ENCODE data around the gene KLF5. TPM values are rescaled to one million over a fixed set of nuclear protein-coding genes. Genes with fewer than 3 reads are reported as not detected.

The KLF5 gene
- total RNA-seq, 1 donor from 2014 or later, result 2.4 TPM

GRCh38 chr13:73062468-73062867, 3.7 kb downstream of the KLF5 start:
- H3K4me1 Mint-ChIP-seq (ENCODE audit: low read depth), result peaks cover 20% of the 10 kb centered on the region
- intact Hi-C loops (cut with micrococcal nuclease), result no loop called here
- DNase-seq (ENCODE audit: low spot score), result no peak
- H3K27me3 Mint-ChIP-seq (ENCODE audit: insufficient read depth), result peaks cover 27% of the 10 kb centered on the region
- no peak overlapping the region for H3K4me3 Mint-ChIP-seq
- no peaks in the 10 kb centered on the region for H3K36me3 Mint-ChIP-seq (ENCODE audit: low read depth)
- H3K27ac Mint-ChIP-seq, result no peak overlapping the region
- H3K9me3 Mint-ChIP-seq, result no peaks in the 10 kb centered on the region

- H3K4me1 Mint-ChIP-seq (ENCODE audit: low read depth), result peaks cover 19% of the 10 kb centered on the region
- intact Hi-C loops (cut with micrococcal nuclease), result no loop called here
Measured at GRCh38 chr13:73063166-73063565, 4.4 kb downstream of the KLF5 start.

GRCh38 chr13:73065036-73065435, 6.2 kb downstream of the KLF5 start:
- Mint-ChIP-seq H3K36me3 (ENCODE audit: low read depth) (no peaks in the 10 kb centered on the region), H3K27me3 (ENCODE audit: insufficient read depth) (peaks cover 13% of the 10 kb centered on the region), H3K4me1 (ENCODE audit: low read depth) (peaks cover 9% of the 10 kb centered on the region), H3K4me3 (no peak overlapping the region), H3K27ac (no peak overlapping the region), H3K9me3 (no peaks in the 10 kb centered on the region)
- intact Hi-C loops (cut with micrococcal nuclease), result no loop called here
- DNase-seq (ENCODE audit: low spot score), result no peak

More at GRCh38 chr13:73063166-73063565, 4.4 kb downstream of the KLF5 start:
- H3K27me3 Mint-ChIP-seq (ENCODE audit: insufficient read depth), result peaks cover 20% of the 10 kb centered on the region
- H3K9me3 Mint-ChIP-seq, result no peaks in the 10 kb centered on the region
- DNase-seq (ENCODE audit: low spot score), result no peak
- H3K36me3 Mint-ChIP-seq (ENCODE audit: low read depth), result no peaks in the 10 kb centered on the region
- H3K4me3 Mint-ChIP-seq, result no peak overlapping the region
- H3K27ac Mint-ChIP-seq, result no peak overlapping the region

GRCh38 chr13:73065665-73066340, 7.0 kb downstream of the KLF5 start:
- peaks cover 6% of the 10 kb centered on the region for H3K27me3 Mint-ChIP-seq (ENCODE audit: insufficient read depth)
- H3K27ac Mint-ChIP-seq, result no peak overlapping the region
- intact Hi-C loops (cut with micrococcal nuclease), result no loop called here
- H3K4me1 Mint-ChIP-seq (ENCODE audit: low read depth), result peaks cover 2% of the 10 kb centered on the region
- no peak overlapping the region for H3K4me3 Mint-ChIP-seq
- H3K9me3 Mint-ChIP-seq, result no peaks in the 10 kb centered on the region
- no peaks in the 10 kb centered on the region for H3K36me3 Mint-ChIP-seq (ENCODE audit: low read depth)
- DNase-seq (ENCODE audit: low spot score), result no peak

GRCh38 chr13:73069206-73069805, 10.5 kb downstream of the KLF5 start:
- Mint-ChIP-seq H3K27ac (no peak overlapping the region), H3K27me3 (ENCODE audit: insufficient read depth) (no peaks in the 10 kb centered on the region), H3K4me1 (ENCODE audit: low read depth) (peaks cover 8% of the 10 kb centered on the region), H3K36me3 (ENCODE audit: low read depth) (no peaks in the 10 kb centered on the region), H3K4me3 (no peak overlapping the region), H3K9me3 (no peaks in the 10 kb centered on the region)
- DNase-seq (ENCODE audit: low spot score), result no peak
- intact Hi-C loops (cut with micrococcal nuclease), result no loop called here

- no peak for DNase-seq (ENCODE audit: low spot score)
- intact Hi-C loops (cut with micrococcal nuclease), result no loop called here
- H3K4me1 Mint-ChIP-seq (ENCODE audit: low read depth), result peaks cover 12% of the 10 kb centered on the region
- no peaks in the 10 kb centered on the region for H3K9me3 Mint-ChIP-seq
- no peak overlapping the region for H3K4me3 Mint-ChIP-seq
- H3K27ac Mint-ChIP-seq, result no peak overlapping the region
- H3K27me3 Mint-ChIP-seq (ENCODE audit: insufficient read depth), result no peaks in the 10 kb centered on the region
- H3K36me3 Mint-ChIP-seq (ENCODE audit: low read depth), result peaks cover 2% of the 10 kb centered on the region
Measured at GRCh38 chr13:73070451-73071098, 11.8 kb downstream of the KLF5 start.

GRCh38 chr13:73072239-73072900, 13.6 kb downstream of the KLF5 start:
- peaks cover 12% of the 10 kb centered on the region for H3K4me1 Mint-ChIP-seq (ENCODE audit: low read depth)
- peaks cover 2% of the 10 kb centered on the region for H3K36me3 Mint-ChIP-seq (ENCODE audit: low read depth)
- no peaks in the 10 kb centered on the region for H3K27me3 Mint-ChIP-seq (ENCODE audit: insufficient read depth)
- DNase-seq (ENCODE audit: low spot score), result no peak
- intact Hi-C loops (cut with micrococcal nuclease), result no loop called here
- H3K9me3 Mint-ChIP-seq, result no peaks in the 10 kb centered on the region
- no peak overlapping the region for H3K4me3 Mint-ChIP-seq
- H3K27ac Mint-ChIP-seq, result no peak overlapping the region

- H3K27ac Mint-ChIP-seq, result no peak overlapping the region
- H3K36me3 Mint-ChIP-seq (ENCODE audit: low read depth), result peaks cover 2% of the 10 kb centered on the region
- no peak overlapping the region for H3K4me3 Mint-ChIP-seq
- H3K9me3 Mint-ChIP-seq, result no peaks in the 10 kb centered on the region
- H3K4me1 Mint-ChIP-seq (ENCODE audit: low read depth), result peaks cover 12% of the 10 kb centered on the region
- no peak for DNase-seq (ENCODE audit: low spot score)
- H3K27me3 Mint-ChIP-seq (ENCODE audit: insufficient read depth), result no peaks in the 10 kb centered on the region
- intact Hi-C loops (cut with micrococcal nuclease), result no loop called here
Measured at GRCh38 chr13:73073050-73073449, 14.2 kb downstream of the KLF5 start.

GRCh38 chr13:73074014-73074413, 15.2 kb downstream of the KLF5 start:
- no peak overlapping the region for H3K27ac Mint-ChIP-seq
- intact Hi-C loops (cut with micrococcal nuclease), result no loop called here
- no peak overlapping the region for H3K4me3 Mint-ChIP-seq

GRCh38 chr13:73074926-73075325, 16.1 kb downstream of the KLF5 start:
- no peak overlapping the region for H3K4me3 Mint-ChIP-seq
- H3K27me3 Mint-ChIP-seq (ENCODE audit: insufficient read depth), result no peaks in the 10 kb centered on the region
- H3K9me3 Mint-ChIP-seq, result no peaks in the 10 kb centered on the region
- intact Hi-C loops (cut with micrococcal nuclease), result no loop called here
- no peak overlapping the region for H3K27ac Mint-ChIP-seq
- peaks cover 2% of the 10 kb centered on the region for H3K36me3 Mint-ChIP-seq (ENCODE audit: low read depth)
- peaks cover 12% of the 10 kb centered on the region for H3K4me1 Mint-ChIP-seq (ENCODE audit: low read depth)
- no peak for DNase-seq (ENCODE audit: low spot score)

More at GRCh38 chr13:73074014-73074413, 15.2 kb downstream of the KLF5 start:
- Mint-ChIP-seq H3K9me3 (no peaks in the 10 kb centered on the region), H3K27me3 (ENCODE audit: insufficient read depth) (no peaks in the 10 kb centered on the region), H3K4me1 (ENCODE audit: low read depth) (peaks cover 12% of the 10 kb centered on the region), H3K36me3 (ENCODE audit: low read depth) (peaks cover 2% of the 10 kb centered on the region)
- DNase-seq (ENCODE audit: low spot score), result no peak

GRCh38 chr13:73075546-73075945, 16.7 kb downstream of the KLF5 start:
- H3K4me1 Mint-ChIP-seq (ENCODE audit: low read depth), result peaks cover 12% of the 10 kb centered on the region
- no peaks in the 10 kb centered on the region for H3K9me3 Mint-ChIP-seq
- no peak overlapping the region for H3K27ac Mint-ChIP-seq
- no peak overlapping the region for H3K4me3 Mint-ChIP-seq
- DNase-seq (ENCODE audit: low spot score), result no peak
- intact Hi-C loops (cut with micrococcal nuclease), result no loop called here
- no peaks in the 10 kb centered on the region for H3K27me3 Mint-ChIP-seq (ENCODE audit: insufficient read depth)
- H3K36me3 Mint-ChIP-seq (ENCODE audit: low read depth), result peaks cover 2% of the 10 kb centered on the region

- H3K36me3 Mint-ChIP-seq (ENCODE audit: low read depth), result peaks cover 2% of the 10 kb centered on the region
Measured at GRCh38 chr13:73075954-73076353, 17.1 kb downstream of the KLF5 start.

GRCh38 chr13:73077865-73078264, 19.1 kb downstream of the KLF5 start:
- Mint-ChIP-seq H3K27me3 (ENCODE audit: insufficient read depth) (peaks cover 11% of the 10 kb centered on the region), H3K9me3 (no peaks in the 10 kb centered on the region), H3K4me1 (ENCODE audit: low read depth) (peaks cover 12% of the 10 kb centered on the region), H3K4me3 (no peak overlapping the region), H3K36me3 (ENCODE audit: low read depth) (peaks cover 2% of the 10 kb centered on the region), H3K27ac (no peak overlapping the region)
- intact Hi-C loops (cut with micrococcal nuclease), result no loop called here
- DNase-seq (ENCODE audit: low spot score), result no peak

More at GRCh38 chr13:73075954-73076353, 17.1 kb downstream of the KLF5 start:
- Mint-ChIP-seq H3K27me3 (ENCODE audit: insufficient read depth) (peaks cover 1% of the 10 kb centered on the region), H3K4me1 (ENCODE audit: low read depth) (peaks cover 12% of the 10 kb centered on the region), H3K9me3 (no peaks in the 10 kb centered on the region), H3K4me3 (no peak overlapping the region), H3K27ac (no peak overlapping the region)
- intact Hi-C loops (cut with micrococcal nuclease), result no loop called here
- no peak for DNase-seq (ENCODE audit: low spot score)
